LNCaP clone FGC (cell line): ENCODE results near the gene GNGT1.

ENCODE experiments used
- DNase-seq: peaks from one replicate; pipeline ENCODE4 v3.0.0-alpha.2; 2011; ENCODE audit warnings: low read depth
- H3K4me3 ChIP-seq: 2 replicates; pipeline ENCODE4 v1.5.1; 2011; ENCODE audit warnings: mild to moderate bottlenecking, low read depth, low read length, control low read depth
- TF ChIP-seq, protein P1 (sequence below): IDR thresholded peaks from 2 replicates; pipeline ENCODE4 v1.5.1; 2012; ENCODE audit warnings: mild to moderate bottlenecking; ENCODE audit not compliant: control insufficient read depth, insufficient read depth; ENCODE audit errors: extremely low read depth

Gene GNGT1

DNA sequence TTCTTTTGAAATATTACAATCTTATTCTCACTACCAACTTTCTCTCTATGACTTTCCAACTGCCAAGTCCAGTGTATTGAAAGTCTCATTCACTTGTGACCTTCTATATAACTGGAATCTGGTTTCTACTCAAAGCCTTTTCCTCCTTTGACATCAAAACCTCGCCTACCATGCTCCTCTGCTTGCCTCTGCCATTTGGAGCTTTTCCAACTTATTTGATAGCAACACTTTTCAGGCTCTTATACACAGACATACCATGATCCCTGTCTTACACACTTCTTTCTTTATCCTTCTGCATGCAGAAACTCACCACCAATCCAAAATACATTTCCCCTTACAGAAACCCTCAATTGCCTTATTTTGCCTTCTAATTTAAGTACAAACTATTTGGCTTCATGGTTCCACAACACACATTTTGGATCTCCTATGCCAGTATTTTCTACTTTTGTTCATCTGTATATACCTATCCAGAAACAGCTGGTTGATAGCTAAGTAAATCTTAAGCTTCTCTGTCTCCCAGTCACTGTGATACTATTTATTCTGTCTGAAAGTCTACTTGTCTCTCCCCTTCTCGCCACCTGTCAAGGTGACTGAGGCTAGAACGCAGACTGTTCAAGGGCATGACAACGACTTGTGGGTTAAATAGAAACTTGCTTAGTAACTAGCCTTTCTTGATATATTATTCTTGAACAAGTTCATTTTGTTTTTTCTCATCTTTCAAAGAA, 37.6 kb downstream of the GNGT1 start:
- DNase-seq, result no peak
- TF ChIP-seq, protein P1, sequence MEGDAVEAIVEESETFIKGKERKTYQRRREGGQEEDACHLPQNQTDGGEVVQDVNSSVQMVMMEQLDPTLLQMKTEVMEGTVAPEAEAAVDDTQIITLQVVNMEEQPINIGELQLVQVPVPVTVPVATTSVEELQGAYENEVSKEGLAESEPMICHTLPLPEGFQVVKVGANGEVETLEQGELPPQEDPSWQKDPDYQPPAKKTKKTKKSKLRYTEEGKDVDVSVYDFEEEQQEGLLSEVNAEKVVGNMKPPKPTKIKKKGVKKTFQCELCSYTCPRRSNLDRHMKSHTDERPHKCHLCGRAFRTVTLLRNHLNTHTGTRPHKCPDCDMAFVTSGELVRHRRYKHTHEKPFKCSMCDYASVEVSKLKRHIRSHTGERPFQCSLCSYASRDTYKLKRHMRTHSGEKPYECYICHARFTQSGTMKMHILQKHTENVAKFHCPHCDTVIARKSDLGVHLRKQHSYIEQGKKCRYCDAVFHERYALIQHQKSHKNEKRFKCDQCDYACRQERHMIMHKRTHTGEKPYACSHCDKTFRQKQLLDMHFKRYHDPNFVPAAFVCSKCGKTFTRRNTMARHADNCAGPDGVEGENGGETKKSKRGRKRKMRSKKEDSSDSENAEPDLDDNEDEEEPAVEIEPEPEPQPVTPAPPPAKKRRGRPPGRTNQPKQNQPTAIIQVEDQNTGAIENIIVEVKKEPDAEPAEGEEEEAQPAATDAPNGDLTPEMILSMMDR, result no peak

DNA sequence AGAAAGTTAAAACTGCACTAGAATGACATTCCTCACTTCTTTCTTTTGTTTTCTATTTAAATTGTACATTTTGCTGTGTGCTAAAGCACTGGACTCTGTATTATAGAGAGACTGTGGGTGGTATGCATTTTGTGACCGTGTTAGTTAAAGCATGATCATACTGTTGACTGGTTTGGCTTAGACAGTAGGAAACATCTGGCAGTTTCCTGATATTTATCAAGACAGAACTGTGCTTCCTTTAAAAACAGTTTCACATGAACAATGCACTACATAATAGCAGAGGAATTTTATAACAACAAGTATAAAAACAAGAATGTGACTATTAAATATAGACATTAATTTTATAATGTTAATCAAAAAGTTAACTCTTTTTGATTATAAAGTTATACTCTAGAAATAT, 38.3 kb downstream of the GNGT1 start:
- DNase-seq, result no peak
- no peak overlapping the region for H3K4me3 ChIP-seq
- TF ChIP-seq, protein P1, result no peak

More for the DNA sequence above, 37.6 kb downstream of the GNGT1 start:
- H3K4me3 ChIP-seq, result no peak overlapping the region

DNA sequence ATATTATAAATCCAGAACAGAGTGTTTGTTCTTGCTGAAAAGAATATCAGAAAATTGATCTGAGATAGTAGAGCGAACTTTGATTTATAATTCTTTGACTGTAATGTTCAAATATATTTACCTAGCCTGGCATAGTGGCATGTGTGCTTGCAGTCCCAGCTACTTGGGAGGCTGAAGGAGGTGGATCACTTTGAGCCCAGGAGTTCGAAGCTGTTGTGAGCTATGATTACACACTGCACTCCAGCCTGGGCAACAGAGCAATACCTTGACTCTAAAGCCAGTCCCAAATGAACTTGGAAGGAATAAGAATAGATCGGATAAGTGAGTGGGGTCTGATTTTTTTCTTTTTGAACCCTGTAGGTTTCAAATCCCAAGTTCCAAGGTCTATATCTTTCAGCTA, 38.7 kb downstream of the GNGT1 start:
- no peak for DNase-seq
- H3K4me3 ChIP-seq, result no peak overlapping the region
- TF ChIP-seq, protein P1, result no peak

DNA sequence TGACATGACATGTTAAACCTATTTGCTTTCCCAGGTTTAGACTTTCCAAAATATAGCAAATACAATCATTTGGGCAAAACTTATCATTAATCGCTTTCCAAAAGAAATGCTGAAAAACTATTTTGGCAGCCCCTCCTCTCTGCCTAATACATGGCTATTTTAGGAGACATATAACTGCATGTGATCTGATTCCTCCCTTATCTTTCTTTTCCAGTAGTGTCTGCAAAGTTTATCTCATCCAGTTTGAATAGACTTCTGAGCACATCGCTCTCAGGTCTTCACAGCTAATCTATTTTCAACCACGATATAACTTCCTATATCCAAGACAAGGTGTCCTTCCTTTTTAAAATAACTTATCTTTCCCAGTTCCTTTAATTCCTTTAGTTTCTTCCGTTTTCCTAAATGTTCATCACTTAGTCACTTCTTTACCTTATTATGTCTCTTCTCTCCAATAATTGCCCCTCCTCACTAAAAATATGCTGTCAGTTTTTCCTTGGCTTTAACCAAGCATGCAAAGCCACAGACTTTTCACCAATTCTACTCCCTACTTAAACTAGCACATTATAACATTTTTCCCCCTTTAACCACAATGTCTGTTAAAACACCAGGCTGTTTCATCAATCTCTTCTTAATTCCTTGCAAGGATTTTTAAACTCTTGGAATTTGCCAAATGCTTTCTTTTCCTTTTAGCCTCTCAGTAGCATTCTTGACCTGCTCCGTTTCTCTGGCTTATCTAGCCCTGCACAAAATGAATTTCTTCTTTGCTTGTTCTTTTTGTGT, 39.6 kb downstream of the GNGT1 start:
- no peak for DNase-seq
- H3K4me3 ChIP-seq, result no peak overlapping the region
- TF ChIP-seq, protein P1, result no peak

GRCh38 chr7:93948106-93948505, 41.7 kb downstream of the GNGT1 start:
- no peak overlapping the region for H3K4me3 ChIP-seq
- TF ChIP-seq, protein P1, result no peak
- no peak for DNase-seq

GRCh38 chr7:93948873-93949272, 42.5 kb downstream of the GNGT1 start:
- H3K4me3 ChIP-seq, result no peak overlapping the region
- TF ChIP-seq, protein P1, result no peak
- DNase-seq, result no peak
